Astrocyte (in vitro differentiated cells and primary cell): ENCODE results near the gene UNKL. TPM values are rescaled to one million over a fixed set of nuclear protein-coding genes. Genes with fewer than 3 reads are reported as not detected.

Experiments used
- DNase-seq: peaks from one replicate; pipeline ENCODE4 v3.0.0-alpha.2; 2010; ENCODE audit warnings: low read depth
- FAIRE-seq: peaks from 2 replicates; lab custom pipeline; 2011; peaks lifted over from hg19 to GRCh38; lab: Jason Lieb, UNC
- H2AFZ ChIP-seq: 2 replicates; pipeline ENCODE4 v1.6.0; 2012; ENCODE audit warnings: low read depth, low read length, inconsistent platforms
- H3K27ac ChIP-seq: 2 replicates; pipeline ENCODE4 v1.5.1; 2011; ENCODE audit warnings: low read depth, low read length, inconsistent platforms
- H3K27me3 ChIP-seq: 2 replicates; pipeline ENCODE4 v1.6.0; 2011; ENCODE audit warnings: low read length, inconsistent platforms; ENCODE audit not compliant: insufficient read depth
- H3K36me3 ChIP-seq: 2 replicates; pipeline ENCODE4 v1.5.1; 2011; ENCODE audit warnings: low read length, inconsistent platforms; ENCODE audit not compliant: insufficient read depth
- H3K4me1 ChIP-seq: 2 replicates; pipeline ENCODE4 v1.5.1; 2011; ENCODE audit warnings: low read length, inconsistent platforms; ENCODE audit not compliant: insufficient read depth
- H3K4me2 ChIP-seq: 2 replicates; pipeline ENCODE4 v1.6.0; 2012; ENCODE audit warnings: low read length, inconsistent platforms
- H3K4me3 ChIP-seq: 2 replicates; pipeline ENCODE4 v1.5.1; 2011; ENCODE audit warnings: low read depth, mild to moderate bottlenecking, low read length, inconsistent platforms; ENCODE audit not compliant: insufficient read depth
- H3K79me2 ChIP-seq: 2 replicates; pipeline ENCODE4 v1.6.0; 2012; ENCODE audit warnings: mild to moderate bottlenecking, low read length, inconsistent platforms; ENCODE audit not compliant: insufficient read depth
- H3K9ac ChIP-seq: 2 replicates; pipeline ENCODE4 v1.6.0; 2012; ENCODE audit warnings: mild to moderate bottlenecking, low read length, inconsistent platforms
- H3K9me3 ChIP-seq: 2 replicates; pipeline ENCODE4 v1.5.1; 2012; ENCODE audit warnings: low read depth, mild to moderate bottlenecking, low read length, inconsistent platforms; ENCODE audit not compliant: insufficient read depth
- H4K20me1 ChIP-seq: 2 replicates; pipeline ENCODE4 v1.6.0; 2012; ENCODE audit warnings: low read length, inconsistent platforms; ENCODE audit not compliant: insufficient read depth
- H3K27ac Mint-ChIP-seq: one replicate; pipeline ENCODE4 v1.8.0; 2021; ENCODE audit warnings: mild to moderate bottlenecking, mixed read lengths; ENCODE audit not compliant: unreplicated experiment
- H3K27me3 Mint-ChIP-seq: one replicate; pipeline ENCODE4 v1.8.0; 2021; ENCODE audit warnings: low read depth, mixed read lengths; ENCODE audit not compliant: unreplicated experiment
- H3K36me3 Mint-ChIP-seq: one replicate; pipeline ENCODE4 v1.8.0; 2021; ENCODE audit warnings: low read depth, mixed read lengths; ENCODE audit not compliant: unreplicated experiment
- H3K4me1 Mint-ChIP-seq: one replicate; pipeline ENCODE4 v1.8.0; 2021; ENCODE audit warnings: low read depth, mixed read lengths; ENCODE audit not compliant: unreplicated experiment
- H3K4me3 Mint-ChIP-seq: one replicate; pipeline ENCODE4 v1.8.0; 2021; ENCODE audit warnings: mild to moderate bottlenecking, moderate library complexity, mixed read lengths; ENCODE audit not compliant: unreplicated experiment
- H3K9me3 Mint-ChIP-seq: one replicate; pipeline ENCODE4 v1.8.0; 2021; ENCODE audit warnings: mild to moderate bottlenecking, mixed read lengths; ENCODE audit not compliant: unreplicated experiment
- CTCF ChIP-seq: IDR thresholded peaks from 2 replicates; pipeline ENCODE4 v1.5.1; 2011; ENCODE audit warnings: low read depth, mild to moderate bottlenecking, inconsistent platforms, low read length, moderate library complexity; ENCODE audit not compliant: insufficient read depth
- EZH2 ChIP-seq: IDR thresholded peaks from 2 replicates; pipeline ENCODE4 v1.6.1; 2012; ENCODE audit warnings: mild to moderate bottlenecking, low read length, inconsistent platforms; ENCODE audit not compliant: insufficient read depth
- total RNA-seq: library from RNA; stranded (reverse); gene quantifications from 2 replicates; pipeline ENCODE4 v1.2.1, GENCODE V29; 2021

The UNKL gene
- total RNA-seq, 1 donor from 2014 or later, result 10.7 TPM

DNA sequence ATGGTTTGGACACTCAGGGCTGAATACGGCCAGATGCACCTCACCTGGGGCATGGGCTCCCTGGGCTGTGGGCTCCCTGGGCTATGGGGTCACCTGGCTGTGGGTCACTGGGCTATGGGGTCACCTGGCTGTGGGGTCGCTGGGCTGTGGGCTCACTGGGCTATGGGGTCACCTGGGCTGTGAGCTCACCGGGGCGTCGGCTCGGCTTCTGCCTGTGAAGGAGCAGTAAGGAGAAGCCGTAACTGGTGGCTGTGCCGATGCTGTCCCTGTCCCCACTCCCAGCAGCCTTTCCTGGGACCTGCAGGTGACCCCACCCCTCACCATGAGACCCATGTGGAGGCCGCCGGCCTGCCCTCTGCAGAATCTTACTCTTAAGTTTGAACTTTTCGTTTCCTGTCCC lies 14.5 kb upstream of the UNKL start:
- Mint-ChIP-seq H3K4me3 (no peak overlapping the region), H3K27ac (no peak overlapping the region), H3K9me3 (no peaks in the 10 kb centered on the region), H3K36me3 (no peaks in the 10 kb centered on the region), H3K4me1 (no peaks in the 10 kb centered on the region), H3K27me3 (peaks cover 7% of the 10 kb centered on the region)
- DNase-seq (no peak), FAIRE-seq (no peak)
- Histone ChIP-seq H3K36me3 (no peaks in the 10 kb centered on the region), H4K20me1 (no peaks in the 10 kb centered on the region), H3K4me3 (no peak overlapping the region), H3K4me2 (no peak overlapping the region), H3K79me2 (no peaks in the 10 kb centered on the region), H3K9ac (no peak overlapping the region), H2AFZ (no peak overlapping the region), H3K9me3 (no peaks in the 10 kb centered on the region), H3K27ac (no peak overlapping the region), H3K4me1 (no peaks in the 10 kb centered on the region), H3K27me3 (no peaks in the 10 kb centered on the region)
- no peak for TF ChIP-seq CTCF
- TF ChIP-seq EZH2, result no peak

DNA sequence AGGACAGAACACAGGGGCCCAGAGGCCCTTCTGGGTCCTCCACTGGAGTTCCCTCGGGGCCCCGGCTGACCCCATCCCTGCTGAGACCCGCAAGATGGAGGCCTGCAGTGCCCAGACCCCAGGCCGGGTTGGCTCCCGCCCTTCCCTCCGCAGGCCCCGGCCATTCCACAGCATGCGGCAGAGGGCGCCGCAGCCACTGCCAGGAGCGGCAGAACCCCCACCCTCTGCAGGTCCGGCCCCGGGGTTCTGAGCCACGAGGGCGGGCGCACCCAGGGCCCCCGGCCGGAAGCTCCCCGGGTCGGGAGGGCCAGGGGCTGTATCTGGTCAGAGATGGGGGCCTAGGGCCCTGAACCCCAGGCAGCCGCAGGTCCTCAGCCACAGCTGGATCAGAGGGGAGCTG lies 14.0 kb upstream of the UNKL start:
- no peak for TF ChIP-seq CTCF
- TF ChIP-seq EZH2, result no peak
- no peak for DNase-seq
- no peak for FAIRE-seq
- H3K27me3 Mint-ChIP-seq, result peaks cover 7% of the 10 kb centered on the region
- no peaks in the 10 kb centered on the region for H3K4me1 ChIP-seq
- no peaks in the 10 kb centered on the region for H3K4me1 Mint-ChIP-seq
- H2AFZ ChIP-seq, result peak overlapping the region; percentile 26
- H3K79me2 ChIP-seq, result no peaks in the 10 kb centered on the region
- H3K27me3 ChIP-seq, result no peaks in the 10 kb centered on the region
- H3K36me3 Mint-ChIP-seq, result no peaks in the 10 kb centered on the region
- no peaks in the 10 kb centered on the region for H3K9me3 Mint-ChIP-seq
- no peak overlapping the region for H3K9ac ChIP-seq
- H3K4me3 ChIP-seq, result no peak overlapping the region
- H3K36me3 ChIP-seq, result no peaks in the 10 kb centered on the region
- H3K9me3 ChIP-seq, result no peaks in the 10 kb centered on the region
- H3K27ac Mint-ChIP-seq, result no peak overlapping the region
- no peaks in the 10 kb centered on the region for H4K20me1 ChIP-seq
- no peak overlapping the region for H3K27ac ChIP-seq
- H3K4me3 Mint-ChIP-seq, result no peak overlapping the region
- no peak overlapping the region for H3K4me2 ChIP-seq

DNA sequence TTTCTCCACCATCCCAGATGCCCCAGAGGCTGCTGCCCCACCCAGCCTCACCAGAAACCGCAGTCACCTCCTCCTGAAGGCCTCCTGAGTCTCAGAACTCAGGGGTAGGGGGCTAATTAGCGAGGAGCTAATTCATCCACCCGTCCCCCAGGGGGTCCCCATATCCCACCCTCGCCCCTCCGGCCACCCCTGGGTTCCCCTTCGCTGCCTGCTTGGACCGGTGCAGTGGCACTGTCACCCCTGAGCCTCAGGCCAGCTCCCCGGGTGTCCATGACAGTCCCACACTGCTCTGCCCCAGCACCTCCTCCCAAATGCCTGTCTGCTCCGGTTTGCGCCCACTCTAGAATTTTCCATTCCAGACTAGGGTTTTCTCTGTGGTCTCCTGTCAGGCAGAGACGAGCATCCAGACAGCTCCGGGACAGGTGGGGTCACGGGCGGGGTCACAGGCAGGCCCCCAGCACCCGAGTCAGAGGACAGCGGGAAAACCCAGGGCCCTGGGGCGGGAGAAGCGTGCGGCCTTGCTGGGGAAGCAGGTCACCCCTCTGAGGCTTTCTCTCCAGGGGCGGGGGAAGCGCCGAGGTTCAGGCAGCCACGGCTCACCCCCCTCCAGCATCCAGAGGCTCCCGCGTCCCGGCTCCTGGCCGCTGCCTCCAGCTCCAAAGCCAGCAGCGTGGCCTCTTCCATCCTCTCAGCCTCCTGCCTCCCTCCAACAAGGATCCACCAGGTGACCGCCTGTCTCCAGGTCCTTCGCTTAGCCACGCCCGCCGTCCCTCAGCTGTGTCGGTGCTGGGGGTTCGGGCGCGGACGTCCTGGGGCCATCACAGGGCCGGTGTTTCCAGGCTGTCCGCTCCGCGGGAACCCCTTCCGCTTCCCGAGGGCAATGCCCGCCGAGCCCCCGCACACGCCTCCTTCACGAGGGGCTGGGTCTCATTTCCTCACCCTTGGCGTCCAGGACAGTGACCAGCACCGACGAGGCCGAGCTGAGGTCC lies 13.3 kb upstream of the UNKL start:
- no peak overlapping the region for H3K27ac Mint-ChIP-seq
- no peak overlapping the region for H3K9ac ChIP-seq
- H3K9me3 ChIP-seq, result no peaks in the 10 kb centered on the region
- no peaks in the 10 kb centered on the region for H4K20me1 ChIP-seq
- no peak overlapping the region for H3K4me3 Mint-ChIP-seq
- H3K9me3 Mint-ChIP-seq, result no peaks in the 10 kb centered on the region
- H3K27me3 ChIP-seq, result no peaks in the 10 kb centered on the region
- no peaks in the 10 kb centered on the region for H3K4me1 ChIP-seq
- no peak overlapping the region for H3K4me2 ChIP-seq
- TF ChIP-seq EZH2, result no peak
- TF ChIP-seq CTCF, result no peak
- FAIRE-seq (no peak), DNase-seq (no peak)
- no peaks in the 10 kb centered on the region for H3K4me1 Mint-ChIP-seq
- H3K36me3 ChIP-seq, result no peaks in the 10 kb centered on the region
- no peak overlapping the region for H3K4me3 ChIP-seq
- H3K27me3 Mint-ChIP-seq, result peaks cover 7% of the 10 kb centered on the region
- no peaks in the 10 kb centered on the region for H3K79me2 ChIP-seq
- no peak overlapping the region for H3K27ac ChIP-seq
- H2AFZ ChIP-seq, result no peak overlapping the region
- no peaks in the 10 kb centered on the region for H3K36me3 Mint-ChIP-seq
